Esophagus muscularis mucosa (tissue), 3 donors: ENCODE measurements around the gene SLC8A1.

Source experiments
- CTCF ChIP-seq, 3 experiments: fragments of 200-600 bp in 2 of 3; fragments of 450-650 bp in 1 of 3; sonication (generic) in 2 of 3; IDR thresholded peaks; one replicate each; pipeline ENCODE4 v1.5.1; 2017 to 2019; ENCODE audit warnings: antibody characterized with exemption in 3 of 3, mild to moderate bottlenecking in 2 of 3, moderate library complexity in 1 of 3
- POLR2AphosphoS5 ChIP-seq, 2 donors: sonication (generic); formaldehyde crosslinking; IDR thresholded peaks; one replicate each; pipeline ENCODE4 v1.6.1; 2017; ENCODE audit warnings: antibody characterized with exemption in 2 of 2

- TF ChIP-seq CTCF (IDR thresholded peaks at IDR 0.05) (no peak), POLR2AphosphoS5 (IDR thresholded peaks at IDR 0.05) (no peak)
Observed at GRCh38 chr2:40364151-40364874, 87.6 kb downstream of the SLC8A1 start.
